Neural progenitor cell (in vitro differentiated cells): Measurements from ENCODE around the gene LRRN3.

Experiments used
- EZH2 ChIP-seq: fragments of 200-600 bp; sonication (generic); IDR thresholded peaks from 2 replicates; pipeline ENCODE4 v1.6.1; 2017; ENCODE audit warnings: antibody characterized with exemption, mild to moderate bottlenecking, moderate library complexity
- EZH2phosphoT487 ChIP-seq: fragments of 200-600 bp; sonication (generic); IDR thresholded peaks from 2 replicates; pipeline ENCODE4 v1.6.1; 2017; ENCODE audit warnings: antibody characterized with exemption
- TF ChIP-seq, protein P1 (sequence below): fragments of 200-600 bp; sonication (generic); IDR thresholded peaks from 2 replicates; pipeline ENCODE4 v1.5.1; 2017; ENCODE audit warnings: antibody characterized with exemption, mild to moderate bottlenecking

DNA sequence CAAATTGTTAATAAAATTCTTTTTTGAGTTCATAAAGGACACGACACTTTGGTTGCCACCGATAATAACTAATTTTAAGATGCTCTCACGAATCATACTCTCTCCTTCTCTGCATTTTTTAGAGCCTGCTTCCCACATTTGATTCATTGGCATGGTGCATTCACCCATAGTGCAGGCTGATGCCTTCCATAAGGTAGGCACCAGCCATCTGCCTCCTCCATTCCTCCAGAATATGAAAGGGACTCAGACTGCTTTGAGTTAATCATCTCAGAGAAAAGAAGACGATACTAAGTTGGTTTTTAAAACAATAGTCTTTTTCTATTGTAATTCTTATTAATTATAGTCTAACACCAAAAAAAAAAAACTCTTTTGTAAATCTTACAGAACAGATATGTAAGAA lies 33.9 kb upstream of the LRRN3 start:
- TF ChIP-seq, protein P1, sequence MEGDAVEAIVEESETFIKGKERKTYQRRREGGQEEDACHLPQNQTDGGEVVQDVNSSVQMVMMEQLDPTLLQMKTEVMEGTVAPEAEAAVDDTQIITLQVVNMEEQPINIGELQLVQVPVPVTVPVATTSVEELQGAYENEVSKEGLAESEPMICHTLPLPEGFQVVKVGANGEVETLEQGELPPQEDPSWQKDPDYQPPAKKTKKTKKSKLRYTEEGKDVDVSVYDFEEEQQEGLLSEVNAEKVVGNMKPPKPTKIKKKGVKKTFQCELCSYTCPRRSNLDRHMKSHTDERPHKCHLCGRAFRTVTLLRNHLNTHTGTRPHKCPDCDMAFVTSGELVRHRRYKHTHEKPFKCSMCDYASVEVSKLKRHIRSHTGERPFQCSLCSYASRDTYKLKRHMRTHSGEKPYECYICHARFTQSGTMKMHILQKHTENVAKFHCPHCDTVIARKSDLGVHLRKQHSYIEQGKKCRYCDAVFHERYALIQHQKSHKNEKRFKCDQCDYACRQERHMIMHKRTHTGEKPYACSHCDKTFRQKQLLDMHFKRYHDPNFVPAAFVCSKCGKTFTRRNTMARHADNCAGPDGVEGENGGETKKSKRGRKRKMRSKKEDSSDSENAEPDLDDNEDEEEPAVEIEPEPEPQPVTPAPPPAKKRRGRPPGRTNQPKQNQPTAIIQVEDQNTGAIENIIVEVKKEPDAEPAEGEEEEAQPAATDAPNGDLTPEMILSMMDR: no peak
- TF ChIP-seq EZH2phosphoT487 (no peak), EZH2 (no peak)
